Measurements from ENCODE around the gene CISD1. TPM values are rescaled to one million over a fixed set of nuclear protein-coding genes. Genes with fewer than 3 reads are reported as not detected.
A peak's percentile ranks its signal among the peaks of the same experiment; 100 is the strongest.

The CISD1 gene
- total RNA-seq, 1 experiment from 2014 or later = 85.7 TPM

DNA sequence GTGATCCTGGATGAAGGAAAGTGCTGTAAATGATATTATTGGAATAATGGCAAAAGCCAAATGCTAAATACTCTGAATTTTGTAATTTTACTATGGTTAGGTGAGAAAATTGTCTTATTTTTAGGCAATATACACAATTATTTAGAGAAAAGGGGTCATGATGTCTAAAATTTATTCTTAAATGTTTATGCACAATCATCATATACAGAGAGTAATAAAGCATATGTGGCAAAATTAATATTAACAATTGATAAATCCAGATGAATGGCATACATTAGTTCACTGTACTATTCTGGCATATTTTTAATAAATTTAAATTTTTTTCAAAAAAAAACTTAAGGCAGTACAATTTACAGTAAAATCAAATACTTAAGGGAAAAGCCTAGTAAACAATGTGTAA is 8.6 kb upstream of the CISD1 start:
- DNase-seq (ENCODE audit: low read depth) = no peak
- in situ Hi-C loops (cut with HindIII; ENCODE audit: low pct_unique_long_range_greater_than_20kb, low sequenced_read_pairs) = no loop called here

DNA sequence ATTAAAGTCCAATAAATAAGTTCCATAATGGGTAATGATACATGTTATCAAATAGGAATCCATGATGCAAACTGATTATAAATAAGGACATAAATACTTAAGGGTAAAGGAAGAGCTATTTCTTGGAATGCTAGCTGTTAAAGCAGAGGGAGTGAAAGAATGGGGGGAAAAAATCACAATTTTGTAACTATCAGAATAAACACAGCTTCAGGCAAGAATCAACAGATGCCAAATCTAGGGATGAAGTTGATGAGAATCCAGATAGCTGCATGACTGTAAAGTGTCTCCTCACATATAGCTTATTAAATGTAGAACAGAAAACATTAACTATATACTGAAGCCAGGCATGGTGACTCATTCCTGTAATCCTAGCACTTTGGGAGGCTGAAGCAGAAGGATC is 6.2 kb upstream of the CISD1 start:
- in situ Hi-C loops (cut with HindIII; ENCODE audit: low pct_unique_long_range_greater_than_20kb, low sequenced_read_pairs) = no loop called here
- no peak for DNase-seq (ENCODE audit: low read depth)

GRCh38 chr10:58264780-58265179 is 4.2 kb upstream of the CISD1 start:
- DNase-seq (ENCODE audit: low read depth) = no peak
- in situ Hi-C loops (cut with HindIII; ENCODE audit: low pct_unique_long_range_greater_than_20kb, low sequenced_read_pairs) = no loop called here

- in situ Hi-C loops (cut with HindIII; ENCODE audit: low pct_unique_long_range_greater_than_20kb, low sequenced_read_pairs) = no loop called here
- no peak for DNase-seq (ENCODE audit: low read depth)
These were observed 3.7 kb upstream of the CISD1 start for GRCh38 chr10:58265249-58265648.

DNA sequence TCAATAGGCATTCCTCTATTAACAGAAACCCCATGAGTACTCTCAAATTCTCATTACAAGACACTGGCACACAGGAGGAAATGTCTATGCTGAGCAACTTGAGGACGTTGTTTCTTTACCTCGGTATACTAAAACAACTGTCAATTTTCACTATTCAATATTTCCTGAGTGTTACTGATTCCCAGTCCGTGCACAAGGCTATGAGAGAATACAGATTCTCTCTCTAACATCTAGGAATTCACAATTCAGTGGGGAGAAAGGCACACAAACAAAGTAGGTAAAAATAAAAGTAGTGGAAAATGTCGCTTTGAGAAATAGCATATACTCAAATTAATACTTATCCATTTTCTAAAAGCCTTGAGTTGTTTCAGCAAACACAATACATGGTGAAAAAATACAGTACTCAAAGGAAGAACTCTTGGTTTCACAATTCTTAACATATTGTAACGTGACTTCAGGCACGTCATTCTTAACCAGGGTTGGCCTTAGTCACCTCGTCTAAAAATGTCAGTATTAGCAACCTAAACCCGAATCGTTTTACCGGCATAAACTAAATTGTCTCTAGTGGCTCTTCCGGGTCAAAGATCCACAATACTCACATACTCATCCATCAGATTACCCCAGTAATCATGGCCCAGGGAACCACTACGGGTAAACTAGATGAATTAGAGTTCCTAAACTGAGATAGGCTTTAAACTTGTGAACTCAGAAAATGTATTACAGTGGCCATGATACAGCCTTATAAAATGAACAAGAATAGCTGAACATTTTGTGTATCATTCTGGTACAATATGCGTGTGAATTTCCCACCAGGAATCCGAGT is 2.7 kb upstream of the CISD1 start:
- DNase-seq (ENCODE audit: low read depth) = peak; percentile 43
- in situ Hi-C loops (cut with HindIII; ENCODE audit: low pct_unique_long_range_greater_than_20kb, low sequenced_read_pairs) = no loop called here

DNA sequence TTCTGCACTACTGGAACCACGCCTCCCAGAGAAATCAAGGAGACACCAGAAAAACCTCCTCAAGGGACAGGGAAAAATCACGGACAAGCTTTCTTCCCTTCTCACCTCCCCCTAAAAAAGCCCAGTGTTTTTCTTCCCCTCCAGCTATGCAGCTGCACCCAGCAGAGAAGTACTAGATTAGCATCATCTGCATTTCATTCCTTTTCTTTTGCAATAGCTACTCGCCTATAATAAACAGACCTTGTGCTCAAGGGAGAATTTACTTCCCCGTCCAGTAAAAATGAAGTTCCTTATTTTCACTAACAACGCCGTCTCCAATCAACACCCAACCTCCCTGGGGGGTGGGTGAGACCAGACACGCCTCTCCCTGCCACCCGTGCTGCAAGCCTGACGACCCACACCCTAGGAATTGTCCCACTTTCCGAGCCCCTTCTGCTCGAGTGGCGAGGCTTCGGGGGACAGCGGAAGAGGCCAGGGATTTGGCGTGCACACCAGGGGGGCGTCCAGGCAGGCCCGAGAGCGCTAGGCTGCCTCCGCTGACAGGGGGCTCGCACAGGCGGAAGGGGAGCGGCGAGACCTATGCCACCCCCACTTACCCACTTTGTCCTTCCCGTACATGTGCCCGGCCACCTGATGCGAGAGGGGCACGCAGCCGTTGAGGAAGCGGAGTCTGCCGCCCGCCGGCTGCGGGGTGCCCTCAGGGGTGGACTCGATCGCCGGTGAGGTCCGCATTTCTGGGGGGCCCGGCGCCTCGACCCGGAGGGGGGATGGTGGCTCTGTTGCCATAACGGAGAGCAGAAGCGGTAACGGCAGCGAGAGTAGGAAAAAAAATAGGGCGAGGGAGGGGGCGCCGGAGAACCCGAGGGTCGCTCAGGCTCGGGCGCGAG is 1.9 kb upstream of the CISD1 start:
- in situ Hi-C loops (cut with HindIII; ENCODE audit: low pct_unique_long_range_greater_than_20kb, low sequenced_read_pairs) = no loop called here
- peak; percentile 74 for DNase-seq (ENCODE audit: low read depth)

DNA sequence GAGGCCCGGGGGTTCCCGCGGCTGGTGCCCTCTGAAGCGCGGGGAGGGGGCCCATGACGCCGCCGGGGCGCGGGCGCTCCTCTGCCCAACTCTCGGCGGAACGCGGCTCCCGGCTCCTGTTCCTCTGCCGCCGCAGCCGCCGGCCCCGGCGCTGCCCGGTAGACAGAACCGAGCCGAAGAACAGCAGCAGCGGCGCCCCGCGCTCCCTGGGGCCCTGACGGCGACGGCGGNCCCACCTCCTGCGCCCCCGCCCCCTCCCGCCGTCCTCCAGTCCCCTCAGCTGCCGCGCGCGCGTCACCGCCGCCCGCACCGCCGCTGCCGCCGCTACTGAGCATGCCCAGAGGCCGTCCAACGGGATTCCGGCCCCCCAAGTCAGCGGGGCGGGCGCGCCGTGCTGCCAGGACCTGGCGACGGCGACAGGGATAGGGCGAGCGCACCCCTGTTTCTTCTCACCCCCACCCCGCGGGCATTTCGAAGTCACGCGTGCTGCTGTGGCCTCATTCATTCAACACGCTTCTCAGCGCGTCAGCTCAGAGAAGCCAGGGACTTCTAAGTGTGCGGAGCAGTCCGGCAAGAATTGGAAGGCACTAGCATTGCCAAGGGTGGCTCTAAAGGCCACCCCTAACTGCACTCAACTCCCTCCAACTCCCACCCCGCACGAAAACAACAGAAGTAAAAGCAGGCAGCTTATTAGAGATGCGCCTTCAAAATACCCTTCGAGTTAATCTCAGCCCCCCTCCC is 1.1 kb upstream of the CISD1 start, which contains the start of gene IPMK:
IPMK (minus strand) TSS at position 182 of the 741 bp plus-strand sequence. CDS start 283 bp downstream, outside the sequence.
- in situ Hi-C loops (cut with HindIII; ENCODE audit: low pct_unique_long_range_greater_than_20kb, low sequenced_read_pairs) = no loop called here
- peak; percentile 93 for DNase-seq (ENCODE audit: low read depth)

DNA sequence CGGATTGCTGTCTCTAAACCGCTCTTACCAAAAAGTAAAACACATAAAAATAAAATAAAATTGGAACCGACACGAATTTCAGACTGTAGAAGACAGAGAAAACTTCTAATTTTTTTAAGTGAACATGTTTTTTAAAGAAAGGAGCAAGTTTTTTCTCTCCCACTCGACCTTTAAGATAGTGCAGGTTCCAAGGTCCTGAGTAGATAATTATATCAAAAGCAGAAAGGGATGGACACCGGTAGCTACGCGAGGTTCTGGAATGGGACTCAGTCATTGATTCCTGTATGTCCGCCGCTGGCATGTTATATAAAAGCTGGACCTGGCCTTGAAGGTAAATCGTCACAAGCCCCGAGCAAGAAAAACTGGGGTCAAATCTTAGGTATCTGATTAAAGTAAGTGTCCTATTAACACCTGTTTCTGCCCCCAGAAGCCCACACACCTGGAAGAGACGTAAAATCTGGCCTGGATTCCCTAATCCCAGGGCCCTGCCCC is 462 bp upstream of the CISD1 start:
- DNase-seq (ENCODE audit: low read depth) = no peak
- in situ Hi-C loops (cut with HindIII; ENCODE audit: low pct_unique_long_range_greater_than_20kb, low sequenced_read_pairs) = no loop called here

- in situ Hi-C loops (cut with HindIII; ENCODE audit: low pct_unique_long_range_greater_than_20kb, low sequenced_read_pairs) = no loop called here
- no peak for DNase-seq (ENCODE audit: low read depth)
These were observed 874 bp downstream of the CISD1 start for GRCh38 chr10:58269782-58270290.

DNA sequence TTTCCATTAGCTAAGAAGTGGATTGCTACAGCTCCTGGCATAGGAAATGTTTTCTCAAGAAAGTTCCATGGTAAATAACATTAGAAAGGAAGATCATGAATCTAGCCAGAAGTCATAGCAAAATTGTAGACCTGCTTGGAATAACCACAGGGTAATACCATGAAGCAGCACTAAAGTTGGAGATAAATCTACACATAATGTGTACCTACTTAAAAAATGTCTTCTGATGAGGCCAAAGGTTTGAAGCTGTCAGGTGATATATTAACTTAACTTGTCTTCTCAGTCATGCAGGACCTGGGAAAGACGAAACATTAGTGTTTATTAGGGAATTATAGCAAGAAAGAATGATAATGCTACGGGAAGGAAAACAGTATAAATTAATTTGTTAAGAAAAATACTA is 6.3 kb downstream of the CISD1 start:
- peak; percentile 55 for DNase-seq (ENCODE audit: low read depth)
- in situ Hi-C loops (cut with HindIII; ENCODE audit: low pct_unique_long_range_greater_than_20kb, low sequenced_read_pairs) = no loop called here

- no peak for DNase-seq (ENCODE audit: low read depth)
- in situ Hi-C loops (cut with HindIII; ENCODE audit: low pct_unique_long_range_greater_than_20kb, low sequenced_read_pairs) = no loop called here
These were observed 6.9 kb downstream of the CISD1 start for GRCh38 chr10:58275908-58276307.

GRCh38 chr10:58278274-58278961 is 9.5 kb downstream of the CISD1 start:
- in situ Hi-C loops (cut with HindIII; ENCODE audit: low pct_unique_long_range_greater_than_20kb, low sequenced_read_pairs) = no loop called here
- DNase-seq (ENCODE audit: low read depth) = no peak

- DNase-seq (ENCODE audit: low read depth) = no peak
- in situ Hi-C loops (cut with HindIII; ENCODE audit: low pct_unique_long_range_greater_than_20kb, low sequenced_read_pairs) = no loop called here
These were observed 10.0 kb downstream of the CISD1 start for GRCh38 chr10:58278962-58279307.

DNA sequence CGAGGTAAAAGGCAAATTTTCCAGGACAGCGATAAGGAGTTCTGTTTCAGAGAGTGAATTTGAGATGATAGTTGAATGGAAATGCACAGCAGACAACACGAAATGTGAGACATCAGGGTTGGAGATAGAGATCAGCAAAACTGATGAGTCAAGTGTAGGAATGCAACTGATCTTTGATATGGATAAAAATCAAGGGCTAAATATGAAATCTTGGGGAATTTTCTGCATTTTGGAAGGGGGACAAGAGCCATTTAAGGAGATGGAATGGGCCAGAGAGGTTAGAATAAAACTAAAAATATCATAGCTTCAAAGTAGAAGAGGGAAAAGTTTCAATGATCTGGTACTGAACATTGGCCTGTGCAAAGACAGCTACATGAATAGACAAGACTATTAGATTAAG is 11.5 kb downstream of the CISD1 start:
- no peak for DNase-seq (ENCODE audit: low read depth)
- in situ Hi-C loops (cut with HindIII; ENCODE audit: low pct_unique_long_range_greater_than_20kb, low sequenced_read_pairs) = no loop called here

DNA sequence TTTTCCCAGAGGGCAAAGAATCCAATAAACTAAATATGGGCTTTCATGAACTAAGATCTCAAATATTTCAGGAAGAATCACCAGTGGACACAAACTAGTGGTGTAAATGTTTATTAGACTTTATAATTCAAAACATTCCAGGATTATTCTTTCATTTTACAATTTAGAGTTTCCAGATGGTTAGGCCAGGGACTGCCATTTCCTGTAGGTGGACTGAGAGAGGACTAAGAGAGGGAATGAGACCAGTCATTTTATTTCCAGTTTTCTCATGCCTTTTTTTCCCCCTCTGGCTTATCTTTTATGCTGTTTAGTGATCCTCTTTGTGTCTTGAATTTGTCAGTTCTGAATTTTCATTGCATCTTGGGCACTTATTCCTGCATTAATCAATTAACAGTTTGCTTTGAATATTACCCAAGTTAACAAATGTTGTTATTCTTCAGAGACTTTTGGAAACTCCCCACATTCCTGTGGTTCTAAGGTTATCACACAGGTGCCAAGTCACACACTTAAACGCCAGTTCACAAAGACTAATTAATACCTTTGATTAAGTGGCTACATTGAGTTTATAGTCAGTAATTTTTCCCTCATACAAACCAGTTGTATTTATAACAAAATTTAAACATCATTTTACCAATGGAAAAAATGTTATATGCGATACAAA is 12.3 kb downstream of the CISD1 start:
- in situ Hi-C loops (cut with HindIII; ENCODE audit: low pct_unique_long_range_greater_than_20kb, low sequenced_read_pairs) = no loop called here
- peak; percentile 69 for DNase-seq (ENCODE audit: low read depth)

DNA sequence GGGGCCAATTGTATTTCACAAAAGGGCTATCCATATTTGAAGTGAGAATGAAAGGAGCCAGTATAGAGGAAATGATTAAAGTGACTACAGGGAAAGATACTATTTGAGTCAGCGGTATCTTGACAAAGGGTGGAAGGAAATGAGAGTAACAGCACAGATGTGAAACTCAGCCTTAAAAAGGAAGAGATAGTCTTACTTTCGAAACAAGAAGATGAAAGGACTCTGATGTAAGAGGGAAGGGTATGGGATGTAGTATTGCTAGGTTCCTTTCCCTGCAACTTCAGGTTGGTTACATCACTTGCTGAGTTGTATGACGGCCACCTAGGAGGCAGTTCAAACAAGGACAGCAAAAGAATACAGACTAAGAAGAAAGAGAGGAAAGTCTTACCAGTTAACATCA is 13.7 kb downstream of the CISD1 start:
- in situ Hi-C loops (cut with HindIII; ENCODE audit: low pct_unique_long_range_greater_than_20kb, low sequenced_read_pairs) = no loop called here

DNA sequence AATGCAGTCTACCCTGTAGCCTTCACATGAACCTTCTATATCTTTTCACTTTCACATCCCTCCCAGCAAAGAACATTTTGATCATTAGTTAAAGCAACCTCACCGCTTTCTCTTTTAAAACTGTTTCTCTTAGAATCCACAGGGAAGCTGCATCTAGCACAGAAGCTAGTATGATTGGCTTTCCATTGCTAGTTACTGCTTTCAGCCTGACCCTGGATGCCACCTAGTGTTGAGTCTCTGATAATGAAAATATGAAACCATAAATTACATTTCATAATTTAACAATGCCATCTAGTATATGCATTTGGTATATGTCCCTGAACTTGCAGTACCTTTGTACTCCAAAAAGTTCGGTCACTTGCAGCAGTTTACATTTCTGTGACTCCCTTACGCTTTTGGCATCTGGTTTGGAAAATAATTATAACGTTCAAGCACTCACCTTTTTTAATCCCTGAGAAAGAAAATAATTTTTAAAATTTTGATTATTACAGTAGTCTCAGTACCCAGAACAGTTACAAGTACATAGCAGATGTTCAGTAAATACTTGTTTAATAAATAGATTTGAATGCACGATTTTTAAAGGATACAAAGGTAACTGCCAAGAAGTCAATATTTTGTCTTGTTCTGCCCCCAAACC is 22.7 kb downstream of the CISD1 start:
- DNase-seq (ENCODE audit: low read depth) = peak; percentile 27
- in situ Hi-C loops (cut with HindIII; ENCODE audit: low pct_unique_long_range_greater_than_20kb, low sequenced_read_pairs) = no loop called here

More for the DNA sequence above, 13.7 kb downstream of the CISD1 start:
- DNase-seq (ENCODE audit: low read depth) = no peak

All from Caki2 (cell line).